GM12878 (cell line): ENCODE data around the gene SF3B2.

Experiments used
- CBX5 ChIP-seq: sonication (generic); IDR thresholded peaks from 2 replicates; pipeline ENCODE4 v1.6.1; 2016; ENCODE audit warnings: low read depth, moderate library complexity, mild to moderate bottlenecking, inconsistent platforms
- JUNB ChIP-seq: IDR thresholded peaks from 2 replicates; pipeline ENCODE4 v1.6.1; 2016; ENCODE audit warnings: antibody characterized with exemption, mild to moderate bottlenecking
- JUND ChIP-seq: IDR thresholded peaks from 2 replicates; pipeline ENCODE4 v1.6.1; 2012; ENCODE audit warnings: low read depth, mild to moderate bottlenecking, low read length, improper control_type of control experiment, moderate library complexity
- POLR2A ChIP-seq: IDR thresholded peaks from 2 replicates; pipeline ENCODE4 v1.6.1; 2011; ENCODE audit warnings: low read depth, mild to moderate bottlenecking, low read length
- RELA ChIP-seq: fragments of 450-650 bp; IDR thresholded peaks from 2 replicates; pipeline ENCODE4 v1.8.0; 2014; ENCODE audit warnings: borderline replicate concordance; ENCODE audit not compliant: partially characterized antibody
- SMARCA5 ChIP-seq: fragments of 450-650 bp; IDR thresholded peaks from 2 replicates; pipeline ENCODE4 v1.6.1; 2017; ENCODE audit warnings: mild to moderate bottlenecking
- YBX1 ChIP-seq: fragments of 450-650 bp; IDR thresholded peaks from 2 replicates; pipeline ENCODE4 v1.6.1; 2016; ENCODE audit warnings: antibody characterized with exemption
- ZNF274 ChIP-seq: IDR thresholded peaks from one replicate; pipeline ENCODE4 v1.8.0; 2011; ENCODE audit not compliant: insufficient read length, insufficient read depth
- TF ChIP-seq, protein P1 (sequence below): fragments of 450-650 bp; IDR thresholded peaks from 2 replicates; pipeline ENCODE4 v1.6.1; 2017; ENCODE audit warnings: mild to moderate bottlenecking
- TF ChIP-seq, protein P2 (sequence below): IDR thresholded peaks from 2 replicates; pipeline ENCODE4 v1.6.1; 2012; ENCODE audit warnings: low read depth, low read length, improper control_type of control experiment
- TF ChIP-seq, protein P3 (sequence below): fragments of 450-650 bp; IDR thresholded peaks from 2 replicates; pipeline ENCODE4 v1.6.1; 2014; ENCODE audit warnings: mild to moderate bottlenecking
- TF ChIP-seq, protein P4 (sequence below): fragments of 450-650 bp; IDR thresholded peaks from 2 replicates; pipeline ENCODE4 v1.6.1; 2016; ENCODE audit warnings: mild to moderate bottlenecking

DNA sequence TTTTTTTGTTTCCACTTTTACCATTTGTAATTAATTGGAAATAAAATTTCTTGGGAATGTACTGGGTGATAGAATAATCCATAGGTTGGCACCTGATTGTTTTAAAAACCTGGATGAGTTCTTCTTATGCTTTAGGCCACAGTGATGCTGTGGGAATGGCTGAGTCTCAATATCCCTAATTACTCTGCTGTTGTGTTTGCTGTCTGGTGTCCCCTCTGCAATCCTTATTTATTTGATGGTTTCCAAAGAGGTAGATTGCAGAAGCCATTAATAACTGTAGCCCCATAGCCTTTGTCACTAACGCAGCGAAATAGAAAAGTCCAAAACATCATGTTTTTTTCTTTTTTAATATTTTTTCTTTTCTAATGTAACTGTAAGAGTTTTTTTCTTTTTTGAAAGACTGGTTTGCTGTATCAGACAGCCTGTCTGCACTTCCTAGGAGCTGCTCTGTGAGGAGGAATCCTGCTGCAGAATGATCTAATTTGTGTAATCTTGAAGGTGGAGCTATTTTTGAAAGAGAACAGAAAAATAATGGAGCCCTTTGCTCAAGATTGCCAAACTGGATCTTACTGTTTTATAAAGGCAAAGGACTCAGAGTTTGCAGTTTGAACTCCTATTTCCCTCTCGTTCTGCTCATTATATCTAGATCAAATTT, 32.8 kb downstream of the SF3B2 start:
- TF ChIP-seq SMARCA5: no peak
- no peak for TF ChIP-seq CBX5
- no peak for TF ChIP-seq YBX1
- TF ChIP-seq JUNB: no peak
- TF ChIP-seq, protein P1, sequence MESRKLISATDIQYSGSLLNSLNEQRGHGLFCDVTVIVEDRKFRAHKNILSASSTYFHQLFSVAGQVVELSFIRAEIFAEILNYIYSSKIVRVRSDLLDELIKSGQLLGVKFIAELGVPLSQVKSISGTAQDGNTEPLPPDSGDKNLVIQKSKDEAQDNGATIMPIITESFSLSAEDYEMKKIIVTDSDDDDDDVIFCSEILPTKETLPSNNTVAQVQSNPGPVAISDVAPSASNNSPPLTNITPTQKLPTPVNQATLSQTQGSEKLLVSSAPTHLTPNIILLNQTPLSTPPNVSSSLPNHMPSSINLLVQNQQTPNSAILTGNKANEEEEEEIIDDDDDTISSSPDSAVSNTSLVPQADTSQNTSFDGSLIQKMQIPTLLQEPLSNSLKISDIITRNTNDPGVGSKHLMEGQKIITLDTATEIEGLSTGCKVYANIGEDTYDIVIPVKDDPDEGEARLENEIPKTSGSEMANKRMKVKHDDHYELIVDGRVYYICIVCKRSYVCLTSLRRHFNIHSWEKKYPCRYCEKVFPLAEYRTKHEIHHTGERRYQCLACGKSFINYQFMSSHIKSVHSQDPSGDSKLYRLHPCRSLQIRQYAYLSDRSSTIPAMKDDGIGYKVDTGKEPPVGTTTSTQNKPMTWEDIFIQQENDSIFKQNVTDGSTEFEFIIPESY: no peak
- TF ChIP-seq, protein P2, sequence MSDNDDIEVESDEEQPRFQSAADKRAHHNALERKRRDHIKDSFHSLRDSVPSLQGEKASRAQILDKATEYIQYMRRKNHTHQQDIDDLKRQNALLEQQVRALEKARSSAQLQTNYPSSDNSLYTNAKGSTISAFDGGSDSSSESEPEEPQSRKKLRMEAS: no peak
- TF ChIP-seq ZNF274: no peak
- TF ChIP-seq JUND: no peak
- no peak for TF ChIP-seq RELA
- TF ChIP-seq, protein P3, sequence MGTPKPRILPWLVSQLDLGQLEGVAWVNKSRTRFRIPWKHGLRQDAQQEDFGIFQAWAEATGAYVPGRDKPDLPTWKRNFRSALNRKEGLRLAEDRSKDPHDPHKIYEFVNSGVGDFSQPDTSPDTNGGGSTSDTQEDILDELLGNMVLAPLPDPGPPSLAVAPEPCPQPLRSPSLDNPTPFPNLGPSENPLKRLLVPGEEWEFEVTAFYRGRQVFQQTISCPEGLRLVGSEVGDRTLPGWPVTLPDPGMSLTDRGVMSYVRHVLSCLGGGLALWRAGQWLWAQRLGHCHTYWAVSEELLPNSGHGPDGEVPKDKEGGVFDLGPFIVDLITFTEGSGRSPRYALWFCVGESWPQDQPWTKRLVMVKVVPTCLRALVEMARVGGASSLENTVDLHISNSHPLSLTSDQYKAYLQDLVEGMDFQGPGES: no peak
- TF ChIP-seq, protein P4, sequence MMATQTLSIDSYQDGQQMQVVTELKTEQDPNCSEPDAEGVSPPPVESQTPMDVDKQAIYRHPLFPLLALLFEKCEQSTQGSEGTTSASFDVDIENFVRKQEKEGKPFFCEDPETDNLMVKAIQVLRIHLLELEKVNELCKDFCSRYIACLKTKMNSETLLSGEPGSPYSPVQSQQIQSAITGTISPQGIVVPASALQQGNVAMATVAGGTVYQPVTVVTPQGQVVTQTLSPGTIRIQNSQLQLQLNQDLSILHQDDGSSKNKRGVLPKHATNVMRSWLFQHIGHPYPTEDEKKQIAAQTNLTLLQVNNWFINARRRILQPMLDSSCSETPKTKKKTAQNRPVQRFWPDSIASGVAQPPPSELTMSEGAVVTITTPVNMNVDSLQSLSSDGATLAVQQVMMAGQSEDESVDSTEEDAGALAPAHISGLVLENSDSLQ: no peak
- no peak for TF ChIP-seq POLR2A
